CD14-positive monocyte (primary cell): ENCODE measurements around the gene NYAP1. TPM values are rescaled to one million over a fixed set of nuclear protein-coding genes. Genes with fewer than 3 reads are reported as not detected.
A peak's percentile ranks its signal among the peaks of the same experiment; 100 is the strongest.
"Not testable (repeated sequence)": the region's sequence is repeated elsewhere in the genome, so short reads cannot be mapped to it uniquely, and the experiment has no call there.

Experiments
- DNase-seq, 3 donors: peaks; one replicate each; pipeline ENCODE4 v3.0.0-alpha.2; 2011 to 2022
- H2AFZ ChIP-seq: 2 replicates; pipeline ENCODE4 v1.6.0; 2012; ENCODE audit warnings: mild to moderate bottlenecking, low read depth, low read length, inconsistent platforms; ENCODE audit not compliant: insufficient read depth, poor library complexity, severe bottlenecking
- H3K27ac ChIP-seq, 2 donors: 1 replicate in 1 of 2; 2 replicates in 1 of 2; pipeline ENCODE4 v1.5.1; 2012 to 2013; ENCODE audit warnings: low read length in 2 of 2, control low read depth in 1 of 2, inconsistent platforms in 1 of 2, low read depth in 1 of 2, mild to moderate bottlenecking in 1 of 2
- H3K27me3 ChIP-seq, 2 donors: one replicate each; pipeline versions ENCODE4 v1.6.0 to v1.6.1; 2011 to 2013; ENCODE audit warnings: low read length in 2 of 2; ENCODE audit not compliant: control insufficient read depth in 2 of 2, insufficient read depth in 2 of 2
- H3K36me3 ChIP-seq, 2 donors: replicated peaks in 1 of 2; 1 replicate in 1 of 2; 2 replicates in 1 of 2; pipeline versions ENCODE4 v1.5.1 to v1.6.1; 2012 to 2013; ENCODE audit warnings: low read length in 2 of 2, control low read depth in 1 of 2, inconsistent platforms in 1 of 2, mild to moderate bottlenecking in 1 of 2; ENCODE audit not compliant: insufficient read depth in 2 of 2, control insufficient read depth in 1 of 2
- H3K4me1 ChIP-seq, 2 donors: 1 replicate in 1 of 2; 2 replicates in 1 of 2; pipeline versions ENCODE4 v1.5.1 to v1.6.1; 2012 to 2013; ENCODE audit warnings: low read length in 2 of 2, control low read depth in 1 of 2, inconsistent platforms in 1 of 2, mild to moderate bottlenecking in 1 of 2, moderate library complexity in 1 of 2; ENCODE audit not compliant: insufficient read depth in 2 of 2, control insufficient read depth in 1 of 2
- H3K4me2 ChIP-seq: replicated peaks from 2 replicates; pipeline ENCODE3; 2012; ENCODE audit warnings: low read length, moderate library complexity, mild to moderate bottlenecking; ENCODE audit not compliant: poor library complexity, severe bottlenecking; ENCODE audit errors: extremely low read depth
- H3K4me3 ChIP-seq, 3 experiments: fragments of 200-600 bp in 1 of 3; sonication (generic) in 1 of 3; replicated peaks in 1 of 3; 1 replicate in 2 of 3; 2 replicates in 1 of 3; pipeline ENCODE4 v1.5.1; 2011 to 2013; ENCODE audit warnings: low read length in 3 of 3, mild to moderate bottlenecking in 3 of 3, control low read depth in 2 of 3, low read depth in 2 of 3, inconsistent platforms in 1 of 3, moderate library complexity in 1 of 3
- H3K79me2 ChIP-seq: 2 replicates; pipeline ENCODE4 v1.6.0; 2012; ENCODE audit warnings: mild to moderate bottlenecking, control low read depth, inconsistent platforms, low read length, moderate library complexity; ENCODE audit not compliant: insufficient read depth
- H3K9ac ChIP-seq: 2 replicates; pipeline ENCODE4 v1.6.0; 2017; ENCODE audit warnings: low read length, mild to moderate bottlenecking; ENCODE audit not compliant: insufficient read depth, poor library complexity, severe bottlenecking
- H3K9me3 ChIP-seq, 2 donors: replicated peaks in 1 of 2; 1 replicate in 1 of 2; 2 replicates in 1 of 2; pipeline versions ENCODE4 v1.5.1 to v1.6.1; 2012 to 2013; ENCODE audit warnings: low read length in 2 of 2, control low read depth in 1 of 2; ENCODE audit not compliant: control insufficient read depth in 1 of 2, insufficient read depth in 1 of 2
- H4K20me1 ChIP-seq: 2 replicates; pipeline ENCODE4 v1.6.0; 2012; ENCODE audit warnings: mild to moderate bottlenecking, low read length, control low read depth, moderate library complexity; ENCODE audit not compliant: insufficient read depth
- H3K27ac Mint-ChIP-seq, 7 donors: one replicate each; pipeline ENCODE4 v1.8.0; 2020; ENCODE audit warnings: mild to moderate bottlenecking in 7 of 7, mixed read lengths in 7 of 7, moderate library complexity in 6 of 7, inconsistent platforms in 2 of 7
- H3K27me3 Mint-ChIP-seq, 3 donors: one replicate each; pipeline ENCODE4 v1.8.0; 2021 to 2022; ENCODE audit warnings: low read depth in 3 of 3, mild to moderate bottlenecking in 3 of 3, mixed read lengths in 3 of 3, moderate library complexity in 3 of 3, inconsistent platforms in 1 of 3
- H3K36me3 Mint-ChIP-seq, 2 donors: one replicate each; pipeline ENCODE4 v1.8.0; 2020; ENCODE audit warnings: mixed read lengths in 2 of 2, inconsistent platforms in 1 of 2, mild to moderate bottlenecking in 1 of 2
- H3K4me1 Mint-ChIP-seq: one replicate; pipeline ENCODE4 v1.8.0; 2020; ENCODE audit warnings: mild to moderate bottlenecking, mixed read lengths
- H3K4me3 Mint-ChIP-seq, 2 donors: one replicate each; pipeline ENCODE4 v1.8.0; 2020; ENCODE audit warnings: mild to moderate bottlenecking in 2 of 2, mixed read lengths in 2 of 2, moderate library complexity in 1 of 2
- H3K9me3 Mint-ChIP-seq, 7 donors: one replicate each; pipeline ENCODE4 v1.8.0; 2020 to 2022; ENCODE audit warnings: mixed read lengths in 7 of 7, mild to moderate bottlenecking in 6 of 7, moderate library complexity in 6 of 7, inconsistent platforms in 2 of 7
- WGBS: methylation state at CpG from one replicate; pipeline ENCODE4 v1.1.5; 2013; ENCODE audit warnings: missing lambda C conversion rate; ENCODE audit not compliant: insufficient coverage; 5-methylcytosine and 5-hydroxymethylcytosine counted together
- intact Hi-C, 2 donors: fragments of 100-400 bp; cut with micrococcal nuclease; formaldehyde crosslinking; loops; one replicate each; pipeline versions ENCODE4 v1.15.0 to v1.15.1; 2023
- polyA plus RNA-seq, 3 donors: library from polyadenylated mRNA; depleted of rRNA in 1 of 3; unstranded in 2 of 3; stranded (reverse) in 1 of 3; fragments of 300-500 nt in 2 of 3; fragments of >200 nt in 1 of 3; fragmentation: Illumina TruSeq in 2 of 3; gene quantifications; 1 replicate in 2 of 3; 2 replicates in 1 of 3; pipeline ENCODE4 v1.2.3, GENCODE V29; 2012 to 2021
- TF ChIP-seq, protein P1 (sequence below): fragments of 200-600 bp; IDR thresholded peaks from one replicate; pipeline ENCODE4 v1.8.0; 2022; ENCODE audit warnings: antibody characterized with exemption, mild to moderate bottlenecking

Gene NYAP1
- polyA plus RNA-seq, 3 donors: not detected

DNA sequence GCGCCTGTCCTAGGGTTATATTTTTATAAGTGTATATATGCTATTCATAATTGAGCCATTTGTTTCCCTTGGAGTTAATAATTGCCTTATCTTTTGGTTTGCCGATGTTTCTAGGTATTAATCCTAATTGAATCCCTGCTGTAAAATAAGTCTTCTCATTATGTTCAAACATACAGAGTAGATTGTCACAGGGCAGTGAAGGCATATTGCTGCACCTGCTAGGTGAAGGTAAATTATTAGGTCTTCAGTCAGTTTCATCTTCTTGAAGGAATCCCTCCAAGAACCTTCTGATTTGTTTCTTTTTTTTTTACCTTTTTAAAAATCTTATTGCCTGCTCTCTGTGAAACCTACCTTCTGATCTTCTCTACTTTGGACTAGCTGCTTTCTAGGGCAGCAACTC is 37.3 kb downstream of the NYAP1 start:
- no peak for DNase-seq
- no peak overlapping the region for H3K9ac ChIP-seq
- H3K4me3 ChIP-seq: no peak overlapping the region
- H3K27me3 ChIP-seq: no peaks in the 10 kb centered on the region
- no peak overlapping the region for H3K27ac ChIP-seq
- H3K27ac Mint-ChIP-seq: no peak overlapping the region
- no peak overlapping the region for H2AFZ ChIP-seq
- H3K36me3 Mint-ChIP-seq: no peaks in the 10 kb centered on the region
- intact Hi-C loops: no loop called here
- no peaks in the 10 kb centered on the region for H3K79me2 ChIP-seq
- no peak overlapping the region for H3K4me3 Mint-ChIP-seq
- peaks cover 6% of the 10 kb centered on the region for H3K4me1 Mint-ChIP-seq
- H3K36me3 ChIP-seq: no peaks in the 10 kb centered on the region
- H3K4me2 ChIP-seq: no peak overlapping the region
- WGBS: no CpG with 5 or more reads among the region's 2 CpGs
- no peaks in the 10 kb centered on the region for H3K9me3 ChIP-seq
- TF ChIP-seq, protein P1, sequence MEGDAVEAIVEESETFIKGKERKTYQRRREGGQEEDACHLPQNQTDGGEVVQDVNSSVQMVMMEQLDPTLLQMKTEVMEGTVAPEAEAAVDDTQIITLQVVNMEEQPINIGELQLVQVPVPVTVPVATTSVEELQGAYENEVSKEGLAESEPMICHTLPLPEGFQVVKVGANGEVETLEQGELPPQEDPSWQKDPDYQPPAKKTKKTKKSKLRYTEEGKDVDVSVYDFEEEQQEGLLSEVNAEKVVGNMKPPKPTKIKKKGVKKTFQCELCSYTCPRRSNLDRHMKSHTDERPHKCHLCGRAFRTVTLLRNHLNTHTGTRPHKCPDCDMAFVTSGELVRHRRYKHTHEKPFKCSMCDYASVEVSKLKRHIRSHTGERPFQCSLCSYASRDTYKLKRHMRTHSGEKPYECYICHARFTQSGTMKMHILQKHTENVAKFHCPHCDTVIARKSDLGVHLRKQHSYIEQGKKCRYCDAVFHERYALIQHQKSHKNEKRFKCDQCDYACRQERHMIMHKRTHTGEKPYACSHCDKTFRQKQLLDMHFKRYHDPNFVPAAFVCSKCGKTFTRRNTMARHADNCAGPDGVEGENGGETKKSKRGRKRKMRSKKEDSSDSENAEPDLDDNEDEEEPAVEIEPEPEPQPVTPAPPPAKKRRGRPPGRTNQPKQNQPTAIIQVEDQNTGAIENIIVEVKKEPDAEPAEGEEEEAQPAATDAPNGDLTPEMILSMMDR: no peak
- no peaks in the 10 kb centered on the region for H4K20me1 ChIP-seq
- peaks cover 6 to 10% of the 10 kb centered on the region in 2 donors for H3K4me1 ChIP-seq
- peaks cover 0 to 7% (median 4%) of the 10 kb centered on the region in 3 donors for H3K27me3 Mint-ChIP-seq
- peaks cover 0 to 4% (median 0%) of the 10 kb centered on the region in 7 donors for H3K9me3 Mint-ChIP-seq

DNA sequence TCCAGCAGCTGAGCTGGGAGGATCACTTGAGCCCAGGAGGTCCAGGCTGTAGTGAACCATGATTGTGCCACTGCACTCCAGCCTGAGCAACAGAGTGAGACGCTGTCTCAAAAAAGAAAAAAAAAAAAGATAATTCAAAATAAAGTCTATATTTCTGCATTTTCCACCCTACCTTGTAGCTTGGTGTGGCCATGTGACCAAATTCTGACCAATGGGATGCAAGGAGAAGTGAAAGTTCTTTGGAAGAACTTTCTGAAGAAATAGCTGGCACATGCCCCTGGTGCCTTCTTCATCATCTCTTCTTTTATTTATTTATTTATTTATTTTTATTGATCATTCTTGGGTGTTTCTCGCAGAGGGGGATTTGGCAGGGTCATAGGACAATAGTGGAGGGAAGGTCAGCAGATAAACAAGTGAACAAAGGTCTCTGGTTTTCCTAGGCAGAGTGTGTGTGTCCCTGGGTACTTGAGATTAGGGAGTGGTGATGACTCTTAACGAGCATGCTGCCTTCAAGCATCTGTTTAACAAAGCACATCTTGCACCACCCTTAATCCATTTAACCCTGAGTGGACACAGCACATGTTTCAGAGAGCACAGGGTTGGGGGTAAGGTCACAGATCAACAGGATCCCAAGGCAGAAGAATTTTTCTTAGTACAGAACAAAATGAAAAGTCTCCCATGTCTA is 38.3 kb downstream of the NYAP1 start:
- DNase-seq: peak; percentile 64 to 76 (median 70)
- H3K4me2 ChIP-seq, H3K79me2 ChIP-seq, H3K4me3 ChIP-seq, H3K4me1 Mint-ChIP-seq, H3K9me3 Mint-ChIP-seq, H3K4me3 Mint-ChIP-seq, intact Hi-C loops, H3K9me3 ChIP-seq, H3K36me3 ChIP-seq, H3K36me3 Mint-ChIP-seq, H3K27ac ChIP-seq, H3K27me3 Mint-ChIP-seq, H4K20me1 ChIP-seq, H2AFZ ChIP-seq, H3K27me3 ChIP-seq, H3K9ac ChIP-seq: not testable (repeated sequence)
- WGBS: no CpG with 5 or more reads among the region's 3 CpGs
- peak overlapping the region in 1 of 7 donors; percentile 70 for H3K27ac Mint-ChIP-seq
- H3K4me1 ChIP-seq: peaks cover 6 to 10% of the 10 kb centered on the region in 2 donors

- H3K27ac Mint-ChIP-seq, H3K36me3 Mint-ChIP-seq, H3K4me3 ChIP-seq, H3K4me1 Mint-ChIP-seq, H3K9ac ChIP-seq, H4K20me1 ChIP-seq, H3K9me3 Mint-ChIP-seq, H3K27ac ChIP-seq, H3K79me2 ChIP-seq, H3K27me3 Mint-ChIP-seq, H3K4me3 Mint-ChIP-seq, intact Hi-C loops, H2AFZ ChIP-seq, H3K36me3 ChIP-seq, DNase-seq, H3K4me2 ChIP-seq, H3K9me3 ChIP-seq, H3K27me3 ChIP-seq: not testable (repeated sequence)
- H3K4me1 ChIP-seq: peaks cover 6 to 10% of the 10 kb centered on the region in 2 donors
- no CpG with 5 or more reads among the region's 34 CpGs for WGBS
Observed at GRCh38 chr7:100523192-100523591, 39.5 kb downstream of the NYAP1 start.

- H2AFZ ChIP-seq, H3K4me1 ChIP-seq, H3K9me3 Mint-ChIP-seq, H3K4me1 Mint-ChIP-seq, H3K27me3 Mint-ChIP-seq, H3K27ac Mint-ChIP-seq, intact Hi-C loops, H3K9me3 ChIP-seq, H3K4me2 ChIP-seq, H3K79me2 ChIP-seq, H3K27me3 ChIP-seq, DNase-seq, H4K20me1 ChIP-seq, H3K36me3 Mint-ChIP-seq, H3K36me3 ChIP-seq, H3K27ac ChIP-seq, H3K4me3 ChIP-seq, H3K9ac ChIP-seq, H3K4me3 Mint-ChIP-seq: not testable (repeated sequence)
- 100% methylated on average over 1 of the region's 12 CpGs for WGBS
Observed at GRCh38 chr7:100528108-100528866, 44.6 kb downstream of the NYAP1 start.
